K562 (cell line): Measurements from ENCODE around the gene KLK13. TPM values are rescaled to one million over a fixed set of nuclear protein-coding genes. Genes with fewer than 3 reads are reported as not detected.

Experiments
- ATAC-seq: fragments of 200-7000 bp; cut with Tn5 transposase; 3 replicates; pipeline ENCODE4 v1.9.1; 2020; ENCODE audit warnings: moderate library complexity
- BruUV-seq: library from RNA; stranded (reverse); fragments of 400-500 nt; replicated peaks from 2 replicates; lab custom pipeline; 2021; lab: Mats Ljungman, UMichigan
- CTCF ChIA-PET: fragments of 300-600 bp; formaldehyde crosslinking; extraction: SDS; loops from one replicate; lab custom pipeline; 2021; ENCODE audit warnings: low intra/inter-chr PET ratio; lab: Yijun Ruan, JAX
- POLR2A ChIA-PET: fragments of 300-600, 350-650 bp; sonication (Branson Sonifier 250); formaldehyde crosslinking; extraction: SDS; loops from one replicate; lab custom pipeline; 2021; ENCODE audit warnings: antibody characterized with exemption, inconsistent platforms; lab: Yijun Ruan, JAX
- DNase-seq, 4 experiments: peaks; one replicate each; pipeline versions ENCODE4 v3.0.0 to v3.0.0-alpha.2; 2011 to 2018; ENCODE audit warnings: low spot score in 3 of 4, mixed read lengths in 3 of 4; ENCODE audit errors: extremely low read depth in 1 of 4
- FAIRE-seq: peaks from 2 replicates; lab custom pipeline; 2011; peaks lifted over from hg19 to GRCh38; lab: Jason Lieb, UNC
- H2AFZ ChIP-seq: 2 replicates; pipeline ENCODE4 v1.6.0; 2011; ENCODE audit warnings: low read depth, low read length, control low read depth, inconsistent platforms
- H3K27ac ChIP-seq: fragments of 200-600 bp; 3 replicates; pipeline ENCODE4 v1.8.0; 2011; ENCODE audit warnings: low read depth, mild to moderate bottlenecking, control low read depth, inconsistent platforms, low read length, moderate library complexity, mixed read lengths; ENCODE audit errors: extremely low read depth
- H3K27me3 ChIP-seq, 2 experiments: fragments of 300-600 bp in 1 of 2; 2 replicates in 1 of 2; 3 replicates in 1 of 2; pipeline versions ENCODE4 v1.6.0 to v1.8.0; 2011; ENCODE audit warnings: inconsistent platforms in 2 of 2, low read length in 2 of 2, mild to moderate bottlenecking in 1 of 2, mixed read lengths in 1 of 2, moderate library complexity in 1 of 2; ENCODE audit not compliant: control insufficient read depth in 2 of 2, insufficient read depth in 2 of 2
- H3K36me3 ChIP-seq: fragments of 300-600 bp; 3 replicates; pipeline ENCODE4 v1.8.0; 2011; ENCODE audit warnings: mild to moderate bottlenecking, low read length, inconsistent platforms; ENCODE audit not compliant: control insufficient read depth, insufficient read depth
- H3K4me1 ChIP-seq, 2 experiments: fragments of 200-600 bp in 1 of 2; replicated peaks in 1 of 2; 2 replicates in 1 of 2; 3 replicates in 1 of 2; pipeline versions ENCODE4 v1.5.1 to v1.8.0; 2011; ENCODE audit warnings: inconsistent platforms in 2 of 2, low read length in 2 of 2, mild to moderate bottlenecking in 1 of 2, mixed read lengths in 1 of 2, moderate library complexity in 1 of 2; ENCODE audit not compliant: control insufficient read depth in 2 of 2, insufficient read depth in 2 of 2
- H3K4me2 ChIP-seq: 2 replicates; pipeline ENCODE4 v1.6.1; 2011; ENCODE audit warnings: low read length, control low read depth, inconsistent platforms, mixed read lengths; ENCODE audit not compliant: insufficient read depth
- H3K4me3 ChIP-seq: fragments of 200-600 bp; sonication (generic), shearing (Covaris generic); 2 replicates; pipeline ENCODE4 v1.5.1; 2016; ENCODE audit warnings: control low read depth, inconsistent platforms
- H3K79me2 ChIP-seq: fragments of 200-600 bp; 3 replicates; pipeline ENCODE4 v1.8.0; 2011; ENCODE audit warnings: low read length, inconsistent platforms; ENCODE audit not compliant: control insufficient read depth, insufficient read depth
- H3K9ac ChIP-seq, 2 experiments: 2 replicates each; pipeline versions ENCODE4 v1.6.0 to v1.6.1; 2011; ENCODE audit warnings: low read depth in 2 of 2, low read length in 2 of 2, control low read depth in 1 of 2, inconsistent platforms in 1 of 2, mild to moderate bottlenecking in 1 of 2, mixed read lengths in 1 of 2; ENCODE audit not compliant: insufficient read depth in 1 of 2
- H3K9me1 ChIP-seq: one replicate; pipeline ENCODE4 v1.6.0; 2011; ENCODE audit warnings: inconsistent platforms, mild to moderate bottlenecking, low read length, moderate library complexity; ENCODE audit not compliant: control insufficient read depth, insufficient read depth
- H3K9me3 ChIP-seq: replicated peaks from 2 replicates; pipeline ENCODE4 v1.5.1; 2011; ENCODE audit warnings: low read depth, low read length, inconsistent platforms; ENCODE audit not compliant: control insufficient read depth, insufficient read depth
- H4K20me1 ChIP-seq: replicated peaks from 2 replicates; pipeline ENCODE4 v1.6.1; 2011; ENCODE audit warnings: low read length, inconsistent platforms, mixed read lengths; ENCODE audit not compliant: control insufficient read depth, insufficient read depth
- COPS2 ChIP-seq: fragments of 450-650 bp; conservative IDR thresholded peaks from 2 replicates; pipeline ENCODE4 v1.6.1; 2016; ENCODE audit warnings: mild to moderate bottlenecking, moderate library complexity
- MIER1 ChIP-seq: fragments of 450-650 bp; IDR thresholded peaks from 2 replicates; pipeline ENCODE4 v1.6.1; 2016; ENCODE audit warnings: antibody characterized with exemption, mild to moderate bottlenecking, low read depth
- POLR2AphosphoS5 ChIP-seq: IDR thresholded peaks from 2 replicates; pipeline ENCODE4 v1.6.1; 2011; ENCODE audit warnings: mild to moderate bottlenecking, low read depth, low read length, moderate library complexity; ENCODE audit not compliant: control insufficient read depth, insufficient read depth
- TRIM28 ChIP-seq: fragments of 450-650 bp; IDR thresholded peaks from 2 replicates; pipeline ENCODE4 v1.6.1; 2017
- ZFP36 ChIP-seq: fragments of 150-350 bp; IDR thresholded peaks from 2 replicates; pipeline ENCODE4 v1.6.1; 2018; ENCODE audit warnings: low read length, low read depth; ENCODE audit not compliant: partially characterized antibody
- ZNF77 ChIP-seq: fragments of 250-450 bp; sonication (Bioruptor Pico); IDR thresholded peaks from 2 replicates; pipeline ENCODE4 v1.5.0; 2020
- WGBS: fragments of 100-300 bp; shearing (Covaris generic); methylation state at CpG from one replicate; pipeline ENCODE4 v1.1.6; 2016; ENCODE audit warnings: low coverage, mixed read lengths; ENCODE audit not compliant: insufficient coverage; ENCODE audit errors: missing lambda C conversion rate; 5-methylcytosine and 5-hydroxymethylcytosine counted together
- in situ Hi-C: fragments of 300-500 bp; cut with MboI; formaldehyde crosslinking; loops from 4 replicates; pipeline ENCODE4 v1.15.0; 2018; ENCODE audit warnings: inconsistent platforms, mixed read lengths
- intact Hi-C: fragments of 100-400 bp; cut with micrococcal nuclease; formaldehyde crosslinking; loops from 2 replicates; pipeline ENCODE4 v1.14.2; 2022
- polyA plus RNA-seq, 8 experiments: library from polyadenylated mRNA; depleted of rRNA in 4 of 8; stranded (reverse) in 5 of 8; unstranded in 3 of 8; fragments of >200 nt; fragmentation: Nextera tagmentation in 2 of 8; fragmentation: Illumina TruSeq in 1 of 8; extraction: Ambion mirVana in 2 of 8; extraction: Trizol in 1 of 8; gene quantifications; 2 replicates each; pipeline versions ENCODE4 v1.2.1 to v1.2.3, GENCODE V29; 2011 to 2014; ENCODE audit warnings: inconsistent platforms in 1 of 8, missing spikeins in 1 of 8
- total RNA-seq, 7 experiments: library from RNA; depleted of rRNA in 6 of 7; stranded (reverse); fragments of >200 nt in 6 of 7; fragmentation: Illumina TruSeq in 2 of 7; extraction: Trizol in 2 of 7; gene quantifications; 2 replicates each; pipeline versions ENCODE4 v1.2.1 to v1.2.3, GENCODE V29; 2011 to 2021; ENCODE audit warnings: low replicate concordance in 1 of 7
- TF ChIP-seq, protein P1 (sequence below), 2 experiments: fragments of 450-650 bp in 1 of 2; sonication (generic) in 1 of 2; formaldehyde crosslinking in 1 of 2; IDR thresholded peaks; 2 replicates each; pipeline versions ENCODE4 v1.7.1 to v1.9.0; 2016 to 2022; ENCODE audit warnings: inconsistent platforms in 1 of 2, mild to moderate bottlenecking in 1 of 2, missing genetic modification reagents in 1 of 2

Gene KLK13
- total and polyA plus RNA-seq, 9 of the 15 experiments (the other 6 are each of a cell fraction or from before 2014, with no cell fraction given): 0.72 to 9.0 (median 2.3) TPM

DNA sequence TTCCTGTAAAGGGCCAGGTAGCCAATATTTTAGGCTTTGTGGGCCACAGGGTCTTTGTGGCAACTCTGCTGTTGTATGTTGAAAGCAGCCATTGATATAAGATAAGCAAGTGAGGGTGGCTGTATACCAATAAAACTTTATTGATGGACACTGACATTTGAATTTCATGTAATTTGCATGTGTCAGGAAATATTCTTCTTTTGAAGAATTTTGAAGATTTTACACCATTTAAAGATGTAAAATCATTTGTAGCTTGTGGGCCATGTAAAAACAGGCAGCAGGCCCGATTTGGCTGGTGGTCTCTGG, 45.7 kb upstream of the KLK13 start:
- no peaks in the 10 kb centered on the region for H3K9me3 ChIP-seq
- H4K20me1 ChIP-seq: no peaks in the 10 kb centered on the region
- ChIA-PET POLR2A (no interaction called here), CTCF (no interaction called here)
- H3K36me3 ChIP-seq: peaks cover 5% of the 10 kb centered on the region; the same call in 1 of the 3 replicates
- H3K27me3 ChIP-seq: peaks cover 12 to 34% of the 10 kb centered on the region in 2 experiments; a peak in 4 of 5 replicates
- 0% methylated on average over 1 of the region's 1 CpG for WGBS
- no peak overlapping the region for H3K4me2 ChIP-seq
- intact Hi-C loops (no loop called here), in situ Hi-C loops (no loop called here)
- ATAC-seq (no peak), DNase-seq (no peak), FAIRE-seq (no peak)
- BruUV-seq: no TSS peak
- peaks cover under 1% of the 10 kb centered on the region for H3K9me1 ChIP-seq
- no peak overlapping the region for H3K27ac ChIP-seq
- TF ChIP-seq, protein P1, sequence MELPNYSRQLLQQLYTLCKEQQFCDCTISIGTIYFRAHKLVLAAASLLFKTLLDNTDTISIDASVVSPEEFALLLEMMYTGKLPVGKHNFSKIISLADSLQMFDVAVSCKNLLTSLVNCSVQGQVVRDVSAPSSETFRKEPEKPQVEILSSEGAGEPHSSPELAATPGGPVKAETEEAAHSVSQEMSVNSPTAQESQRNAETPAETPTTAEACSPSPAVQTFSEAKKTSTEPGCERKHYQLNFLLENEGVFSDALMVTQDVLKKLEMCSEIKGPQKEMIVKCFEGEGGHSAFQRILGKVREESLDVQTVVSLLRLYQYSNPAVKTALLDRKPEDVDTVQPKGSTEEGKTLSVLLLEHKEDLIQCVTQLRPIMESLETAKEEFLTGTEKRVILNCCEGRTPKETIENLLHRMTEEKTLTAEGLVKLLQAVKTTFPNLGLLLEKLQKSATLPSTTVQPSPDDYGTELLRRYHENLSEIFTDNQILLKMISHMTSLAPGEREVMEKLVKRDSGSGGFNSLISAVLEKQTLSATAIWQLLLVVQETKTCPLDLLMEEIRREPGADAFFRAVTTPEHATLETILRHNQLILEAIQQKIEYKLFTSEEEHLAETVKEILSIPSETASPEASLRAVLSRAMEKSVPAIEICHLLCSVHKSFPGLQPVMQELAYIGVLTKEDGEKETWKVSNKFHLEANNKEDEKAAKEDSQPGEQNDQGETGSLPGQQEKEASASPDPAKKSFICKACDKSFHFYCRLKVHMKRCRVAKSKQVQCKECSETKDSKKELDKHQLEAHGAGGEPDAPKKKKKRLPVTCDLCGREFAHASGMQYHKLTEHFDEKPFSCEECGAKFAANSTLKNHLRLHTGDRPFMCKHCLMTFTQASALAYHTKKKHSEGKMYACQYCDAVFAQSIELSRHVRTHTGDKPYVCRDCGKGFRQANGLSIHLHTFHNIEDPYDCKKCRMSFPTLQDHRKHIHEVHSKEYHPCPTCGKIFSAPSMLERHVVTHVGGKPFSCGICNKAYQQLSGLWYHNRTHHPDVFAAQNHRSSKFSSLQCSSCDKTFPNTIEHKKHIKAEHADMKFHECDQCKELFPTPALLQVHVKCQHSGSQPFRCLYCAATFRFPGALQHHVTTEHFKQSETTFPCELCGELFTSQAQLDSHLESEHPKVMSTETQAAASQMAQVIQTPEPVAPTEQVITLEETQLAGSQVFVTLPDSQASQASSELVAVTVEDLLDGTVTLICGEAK (IDR thresholded peaks at IDR 0.05): peak; percentile 94
- TF ChIP-seq, protein P1 (CRISPR knock-in tag; IDR thresholded peaks at IDR 0.05): peak; percentile 88
- TF ChIP-seq ZFP36: no peak
- TF ChIP-seq TRIM28: no peak
- no peak for TF ChIP-seq COPS2
- TF ChIP-seq MIER1: no peak
- no peak for TF ChIP-seq POLR2AphosphoS5
- TF ChIP-seq ZNF77 (CRISPR knock-in tag): no peak
- no peak overlapping the region for H3K9ac ChIP-seq
- H3K79me2 ChIP-seq: peaks cover 24% of the 10 kb centered on the region
- H3K4me1 ChIP-seq: peaks cover 9 to 18% of the 10 kb centered on the region in 2 experiments; a peak in 4 of 5 replicates
- H3K4me3 ChIP-seq: no peak overlapping the region
- no peak overlapping the region for H2AFZ ChIP-seq
